Suprapubic skin (tissue), 4 donors: ENCODE results near the gene PCSK9. TPM values are rescaled to one million over a fixed set of nuclear protein-coding genes. Genes with fewer than 3 reads are reported as not detected.

ENCODE experiments used
- DNase-seq, 2 donors: peaks; one replicate each; pipeline ENCODE4 v3.0.0-alpha.2; 2019; ENCODE audit warnings: low spot score in 2 of 2
- H3K27ac ChIP-seq: fragments of 200-600 bp; sonication (generic); one replicate; pipeline ENCODE4 v1.5.1; 2019
- H3K27me3 ChIP-seq: fragments of 200-600 bp; sonication (generic); one replicate; pipeline ENCODE4 v1.5.1; 2019
- H3K36me3 ChIP-seq: fragments of 200-600 bp; sonication (generic); one replicate; pipeline ENCODE4 v1.5.1; 2019
- H3K4me1 ChIP-seq: fragments of 200-600 bp; sonication (generic); one replicate; pipeline ENCODE4 v1.5.1; 2019
- H3K4me3 ChIP-seq: fragments of 200-600 bp; sonication (generic); one replicate; pipeline ENCODE4 v1.5.1; 2019; ENCODE audit warnings: mild to moderate bottlenecking
- H3K9me3 ChIP-seq: fragments of 200-600 bp; sonication (generic); one replicate; pipeline ENCODE4 v1.5.1; 2019
- CTCF ChIP-seq, 2 donors: fragments of 200-600 bp in 1 of 2; fragments of 450-650 bp in 1 of 2; sonication (generic) in 1 of 2; IDR thresholded peaks; one replicate each; pipeline ENCODE4 v1.5.1; 2016 to 2019; ENCODE audit warnings: antibody characterized with exemption in 2 of 2, mild to moderate bottlenecking in 1 of 2, moderate library complexity in 1 of 2
- EP300 ChIP-seq: sonication (generic); formaldehyde crosslinking; IDR thresholded peaks from one replicate; pipeline ENCODE4 v1.6.1; 2017; ENCODE audit warnings: antibody characterized with exemption
- POLR2A ChIP-seq, 2 donors: fragments of 450-650 bp; IDR thresholded peaks; one replicate each; pipeline ENCODE4 v1.6.1; 2017; ENCODE audit warnings: antibody characterized with exemption in 2 of 2, mild to moderate bottlenecking in 2 of 2, moderate library complexity in 2 of 2
- POLR2AphosphoS5 ChIP-seq, 3 donors: sonication (generic); formaldehyde crosslinking; IDR thresholded peaks; one replicate each; pipeline ENCODE4 v1.6.1; 2017; ENCODE audit warnings: antibody characterized with exemption in 3 of 3
- WGBS: methylation state at CpG from one replicate; pipeline ENCODE4 v1.1.5; 2018; 5-methylcytosine and 5-hydroxymethylcytosine counted together
- total RNA-seq, 4 donors: library from RNA; depleted of rRNA; stranded (reverse); fragments of >200 nt; gene quantifications; one replicate each; pipeline ENCODE4 v1.1.0, GENCODE V29; 2016

The PCSK9 gene
- total RNA-seq, 4 donors from 2014 or later: 0.24 to 1.5 (median 0.36) TPM

- H3K9me3 ChIP-seq: no peaks in the 10 kb centered on the region
- 93% methylated on average over 9 of the region's 9 CpGs for WGBS
- H3K4me3 ChIP-seq: no peak overlapping the region
- peaks cover 17% of the 10 kb centered on the region for H3K4me1 ChIP-seq
- H3K36me3 ChIP-seq: peaks cover 68% of the 10 kb centered on the region
- H3K27ac ChIP-seq: no peak overlapping the region
- H3K27me3 ChIP-seq: no peaks in the 10 kb centered on the region
- DNase-seq: no peak
- TF ChIP-seq POLR2A (IDR thresholded peaks at IDR 0.05) (no peak), POLR2AphosphoS5 (IDR thresholded peaks at IDR 0.05) (no peak), CTCF (IDR thresholded peaks at IDR 0.05) (no peak), EP300 (no peak)
These were observed 29.3 kb downstream of the PCSK9 start for GRCh38 chr1:55068638-55069037.

GRCh38 chr1:55069280-55069679 is 29.9 kb downstream of the PCSK9 start:
- Histone ChIP-seq H3K9me3 (no peaks in the 10 kb centered on the region), H3K4me1 (peaks cover 11% of the 10 kb centered on the region), H3K4me3 (no peak overlapping the region), H3K27ac (no peak overlapping the region), H3K27me3 (no peaks in the 10 kb centered on the region), H3K36me3 (peaks cover 74% of the 10 kb centered on the region)
- no peak for TF ChIP-seq POLR2AphosphoS5 (IDR thresholded peaks at IDR 0.05)
- DNase-seq: no peak
- WGBS: 89% methylated on average over 7 of the region's 7 CpGs

- H3K27me3 ChIP-seq: no peaks in the 10 kb centered on the region
- H3K4me1 ChIP-seq: no peaks in the 10 kb centered on the region
- DNase-seq: no peak
- peaks cover 87% of the 10 kb centered on the region for H3K36me3 ChIP-seq
- H3K27ac ChIP-seq: no peak overlapping the region
- H3K9me3 ChIP-seq: no peaks in the 10 kb centered on the region
- 81% methylated on average over 17 of the region's 17 CpGs for WGBS
- no peak overlapping the region for H3K4me3 ChIP-seq
- no peak for TF ChIP-seq POLR2AphosphoS5 (IDR thresholded peaks at IDR 0.05)
- no peak for TF ChIP-seq EP300
These were observed 31.2 kb downstream of the PCSK9 start for GRCh38 chr1:55070293-55071164.

- H3K4me1 ChIP-seq: no peaks in the 10 kb centered on the region
- H3K36me3 ChIP-seq: peaks cover 96% of the 10 kb centered on the region
- H3K9me3 ChIP-seq: no peaks in the 10 kb centered on the region
- WGBS: 55% methylated on average over 8 of the region's 8 CpGs
- TF ChIP-seq POLR2A (IDR thresholded peaks at IDR 0.05) (no peak), CTCF (IDR thresholded peaks at IDR 0.05) (no peak), EP300 (no peak), POLR2AphosphoS5 (IDR thresholded peaks at IDR 0.05) (no peak)
- no peak for DNase-seq
- H3K27ac ChIP-seq: no peak overlapping the region
- no peak overlapping the region for H3K4me3 ChIP-seq
- no peaks in the 10 kb centered on the region for H3K27me3 ChIP-seq
These were observed 32.1 kb downstream of the PCSK9 start for GRCh38 chr1:55071477-55071876.

- 81% methylated on average over 3 of the region's 3 CpGs for WGBS
- DNase-seq: no peak
These were observed 34.0 kb downstream of the PCSK9 start for GRCh38 chr1:55073187-55073916.

More at GRCh38 chr1:55073187-55073916, 34.0 kb downstream of the PCSK9 start:
- Histone ChIP-seq H3K4me3 (no peak overlapping the region), H3K27me3 (no peaks in the 10 kb centered on the region), H3K4me1 (no peaks in the 10 kb centered on the region), H3K9me3 (no peaks in the 10 kb centered on the region), H3K36me3 (peaks cover 100% of the 10 kb centered on the region), H3K27ac (no peak overlapping the region)
- TF ChIP-seq POLR2AphosphoS5 (IDR thresholded peaks at IDR 0.05) (no peak), CTCF (IDR thresholded peaks at IDR 0.05) (no peak), EP300 (no peak), POLR2A (IDR thresholded peaks at IDR 0.05) (no peak)
